Thymus (tissue), 11 donors: ENCODE data around the gene ATG4B. TPM values are rescaled to one million over a fixed set of nuclear protein-coding genes. Genes with fewer than 3 reads are reported as not detected.

Experiments
- DNase-seq, 9 donors: peaks; one replicate each; pipeline ENCODE4 v3.0.0-alpha.2; 2013; ENCODE audit warnings: low spot score in 9 of 9, low read depth in 6 of 9, missing footprints in 1 of 9
- H3K27ac ChIP-seq, 2 donors: one replicate each; pipeline ENCODE4 v1.5.1; 2013; ENCODE audit warnings: control low read depth in 1 of 2, low read depth in 1 of 2, low read length in 1 of 2, mild to moderate bottlenecking in 1 of 2, moderate library complexity in 1 of 2
- H3K27me3 ChIP-seq, 2 donors: one replicate each; pipeline ENCODE4 v1.5.1; 2013; ENCODE audit warnings: low read length in 1 of 2; ENCODE audit not compliant: control insufficient read depth in 2 of 2, insufficient read depth in 1 of 2
- H3K36me3 ChIP-seq, 2 donors: one replicate each; pipeline ENCODE4 v1.5.1; 2013; ENCODE audit warnings: low read length in 1 of 2, mild to moderate bottlenecking in 1 of 2, moderate library complexity in 1 of 2; ENCODE audit not compliant: control insufficient read depth in 2 of 2, insufficient read depth in 2 of 2
- H3K4me1 ChIP-seq, 2 donors: one replicate each; pipeline ENCODE4 v1.5.1; 2013; ENCODE audit warnings: low read length in 2 of 2; ENCODE audit not compliant: control insufficient read depth in 2 of 2, insufficient read depth in 2 of 2
- H3K4me3 ChIP-seq, 2 donors: one replicate each; pipeline ENCODE4 v1.5.1; 2013; ENCODE audit warnings: low read length in 2 of 2, control low read depth in 1 of 2, mild to moderate bottlenecking in 1 of 2
- H3K9me3 ChIP-seq, 2 donors: one replicate each; pipeline ENCODE4 v1.5.1; 2013; ENCODE audit warnings: low read length in 1 of 2, mild to moderate bottlenecking in 1 of 2; ENCODE audit not compliant: control insufficient read depth in 2 of 2, insufficient read depth in 1 of 2
- WGBS: extraction: QIAGEN DNeasy Blood & Tissue Kit; methylation state at CpG from one replicate; pipeline ENCODE4 v1.1.7; 2013; 5-methylcytosine and 5-hydroxymethylcytosine counted together
- polyA plus RNA-seq: library from polyadenylated mRNA; stranded (reverse); fragments of 200-250 nt; gene quantifications from one replicate; pipeline ENCODE4 v1.2.3, GENCODE V29; 2013
- total RNA-seq: library from RNA; stranded (reverse); fragments of 120-200 nt; gene quantifications from one replicate; pipeline ENCODE4 v1.2.4, GENCODE V29; 2013
- donor health status: healthy.

The ATG4B gene
- total and polyA plus RNA-seq, 2 donors = 30.9 to 68.0 TPM

DNA sequence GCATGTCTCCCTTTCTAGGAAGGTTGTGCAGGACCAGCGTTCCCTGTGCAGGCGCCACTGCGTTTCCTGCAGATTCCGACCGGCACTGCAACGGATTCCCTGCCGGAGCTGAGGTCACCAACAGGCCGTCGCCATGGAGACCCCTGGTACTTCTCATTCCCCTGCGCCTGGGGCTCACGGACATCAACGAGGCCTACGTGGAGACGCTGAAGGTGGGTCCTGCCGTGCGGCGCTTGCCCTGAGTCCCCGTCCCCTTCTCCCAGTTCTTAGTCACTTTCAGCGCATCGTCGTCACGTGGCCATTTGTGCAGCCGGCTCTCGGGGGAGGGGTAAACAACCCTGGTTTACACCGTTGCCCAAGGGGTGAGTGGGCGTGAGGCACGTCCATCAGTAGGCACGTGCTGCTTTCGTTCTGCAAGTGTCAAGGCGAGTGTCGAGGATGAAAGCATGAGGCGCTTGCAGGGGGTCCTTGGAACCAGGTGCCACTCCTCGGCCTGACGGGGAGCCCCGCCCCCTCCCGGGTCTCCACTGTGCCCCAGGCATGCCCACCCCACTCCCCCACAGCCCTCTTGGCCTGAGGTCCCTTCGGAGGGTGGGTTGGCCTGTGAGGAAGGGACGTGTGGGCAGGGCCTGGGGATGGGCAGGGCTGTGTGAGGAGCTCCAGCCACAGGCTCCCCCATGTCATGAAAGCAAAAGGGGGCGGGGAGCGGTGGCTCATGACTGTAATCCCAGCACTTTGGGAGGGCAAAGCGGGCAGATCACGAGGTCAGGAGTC is 29.3 kb downstream of the ATG4B start:
- no peak overlapping the region for H3K4me3 ChIP-seq
- no peaks in the 10 kb centered on the region for H3K4me1 ChIP-seq
- no peaks in the 10 kb centered on the region for H3K9me3 ChIP-seq
- H3K36me3 ChIP-seq = peaks cover 51 to 53% of the 10 kb centered on the region in 2 donors
- no peak overlapping the region for H3K27ac ChIP-seq
- DNase-seq = no peak
- H3K27me3 ChIP-seq = no peaks in the 10 kb centered on the region
- 97% methylated on average over 42 of the region's 42 CpGs for WGBS

DNA sequence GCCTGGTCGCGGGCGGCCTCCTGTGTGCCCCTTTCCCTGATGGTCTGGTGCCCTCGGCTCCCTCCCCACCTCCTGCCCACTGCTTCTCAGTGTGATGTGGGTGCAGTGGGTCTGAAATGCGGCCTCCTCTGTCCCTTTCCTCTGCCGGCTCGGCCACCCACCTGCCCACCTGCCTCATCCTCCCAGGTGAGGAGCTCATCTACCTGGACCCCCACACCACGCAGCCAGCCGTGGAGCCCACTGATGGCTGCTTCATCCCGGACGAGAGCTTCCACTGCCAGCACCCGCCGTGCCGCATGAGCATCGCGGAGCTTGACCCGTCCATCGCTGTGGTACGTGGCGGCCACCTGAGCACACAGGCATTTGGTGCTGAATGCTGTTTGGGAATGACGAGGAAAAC is 30.9 kb downstream of the ATG4B start:
- Histone ChIP-seq H3K27ac (no peak overlapping the region), H3K36me3 (peaks cover 57 to 63% of the 10 kb centered on the region in 2 donors), H3K4me3 (no peak overlapping the region), H3K9me3 (no peaks in the 10 kb centered on the region), H3K4me1 (no peaks in the 10 kb centered on the region), H3K27me3 (no peaks in the 10 kb centered on the region)
- DNase-seq = no peak
- WGBS = 98% methylated on average over 21 of the region's 21 CpGs

DNA sequence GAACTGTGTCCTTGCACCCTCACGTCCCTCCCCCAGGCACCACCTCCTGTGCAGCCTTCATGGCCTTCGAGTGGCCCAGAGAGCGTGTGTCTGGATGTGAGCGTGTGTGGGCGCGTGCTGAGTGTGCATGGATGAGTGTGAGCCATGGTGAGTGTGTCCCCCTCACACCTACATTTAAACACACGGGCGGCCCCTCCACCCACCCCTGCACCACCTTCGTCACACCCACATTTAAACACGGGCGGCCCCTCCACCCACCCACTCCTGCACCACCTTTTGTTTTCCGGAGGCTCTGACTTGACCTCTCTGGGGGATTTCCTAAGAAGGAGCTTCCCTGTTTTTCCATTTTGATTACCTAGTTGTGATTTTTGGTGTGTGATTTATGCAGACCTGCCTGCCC is 31.3 kb downstream of the ATG4B start:
- 94% methylated on average over 12 of the region's 12 CpGs for WGBS
- no peaks in the 10 kb centered on the region for H3K9me3 ChIP-seq
- no peak for DNase-seq
- no peak overlapping the region for H3K4me3 ChIP-seq
- no peaks in the 10 kb centered on the region for H3K27me3 ChIP-seq
- H3K36me3 ChIP-seq = peaks cover 58 to 63% of the 10 kb centered on the region in 2 donors
- H3K27ac ChIP-seq = no peak overlapping the region
- peaks cover 0 to 1% of the 10 kb centered on the region in 2 donors for H3K4me1 ChIP-seq

DNA sequence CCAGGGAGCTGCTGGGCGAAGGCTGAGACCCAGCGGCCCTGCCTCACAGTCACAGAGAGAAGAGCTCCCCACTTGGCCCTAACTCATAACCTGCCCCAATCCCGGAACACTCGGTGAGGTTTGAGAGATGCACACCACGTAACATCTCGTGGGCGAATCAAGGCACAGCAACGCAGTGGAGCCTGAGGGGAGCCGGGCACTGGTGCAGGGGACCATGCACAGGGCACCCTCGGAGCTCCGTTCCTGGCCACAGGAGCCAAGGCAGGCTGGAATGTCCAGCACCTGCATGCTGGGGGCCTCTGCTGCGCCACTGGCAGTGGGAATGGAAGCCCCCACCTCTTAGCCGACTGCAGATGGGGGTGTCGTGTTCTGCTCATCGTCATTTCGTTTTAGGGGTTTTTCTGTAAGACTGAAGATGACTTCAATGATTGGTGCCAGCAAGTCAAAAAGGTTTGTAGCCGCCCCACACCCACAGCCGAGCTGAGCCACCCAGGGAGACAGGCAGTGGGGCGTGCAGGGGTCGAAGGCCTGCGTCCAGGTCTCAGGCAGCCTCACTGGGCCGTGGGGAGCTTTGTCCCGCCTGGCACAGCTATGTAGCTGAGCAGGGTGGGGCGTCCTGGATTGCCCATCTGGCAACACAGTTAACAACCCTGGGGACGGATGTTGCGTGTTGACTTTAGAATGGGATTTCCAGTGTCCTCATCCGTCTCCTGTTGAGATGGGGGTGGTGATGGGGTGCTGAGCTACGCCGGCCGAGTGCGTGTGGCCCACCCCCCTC is 33.0 kb downstream of the ATG4B start:
- Histone ChIP-seq H3K36me3 (peaks cover 73 to 80% of the 10 kb centered on the region in 2 donors), H3K27me3 (no peaks in the 10 kb centered on the region), H3K4me1 (peaks cover 0 to 5% of the 10 kb centered on the region in 2 donors), H3K9me3 (no peaks in the 10 kb centered on the region), H3K4me3 (no peak overlapping the region), H3K27ac (no peak overlapping the region)
- DNase-seq = no peak
- 95% methylated on average over 31 of the region's 31 CpGs for WGBS

DNA sequence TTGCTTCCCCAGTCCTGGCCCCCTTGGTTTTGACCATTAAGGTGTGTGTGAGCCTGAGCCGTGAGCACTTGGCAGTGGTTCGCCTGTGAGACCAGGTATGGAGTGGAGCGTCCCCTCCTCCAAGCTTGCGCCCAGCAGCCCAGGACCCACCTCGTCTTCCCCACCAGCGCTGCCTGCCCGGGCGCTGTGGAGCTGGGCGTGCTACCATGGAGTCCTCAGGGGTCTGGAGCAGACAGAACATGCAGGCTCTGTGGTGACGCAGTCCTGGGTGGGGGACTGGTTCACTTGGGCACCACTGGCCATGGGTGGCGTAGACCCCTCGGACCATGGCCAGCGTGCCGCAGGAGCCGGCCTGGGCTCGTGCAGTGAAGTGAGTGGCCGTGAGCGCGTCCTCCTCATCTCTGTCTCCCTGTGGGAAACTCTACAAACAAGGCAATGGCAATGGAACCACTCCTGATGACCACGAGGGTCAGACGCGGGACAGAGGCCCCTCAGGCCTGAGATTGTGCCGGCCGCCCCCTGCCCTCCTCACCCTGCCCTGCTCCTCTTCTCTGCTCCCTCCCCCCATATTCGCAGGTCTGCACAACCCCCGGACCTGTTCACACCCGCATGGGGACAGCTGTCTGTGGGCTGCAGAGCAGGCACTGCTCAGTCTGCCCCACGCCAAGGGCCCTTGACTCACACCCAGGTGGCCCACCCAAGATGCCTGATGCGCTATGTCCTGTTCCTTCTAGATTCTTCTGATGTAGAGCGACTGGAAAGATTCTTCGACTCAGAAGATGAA is 34.2 kb downstream of the ATG4B start:
- H3K36me3 ChIP-seq = peaks cover 81 to 88% of the 10 kb centered on the region in 2 donors
- H3K4me1 ChIP-seq = peaks cover 0 to 5% of the 10 kb centered on the region in 2 donors
- whole genome bisulfite sequencing = 96% methylated on average over 31 of the region's 31 CpGs
- H3K27ac ChIP-seq = no peak overlapping the region
- no peak overlapping the region for H3K4me3 ChIP-seq
- H3K27me3 ChIP-seq = no peaks in the 10 kb centered on the region
- DNase-seq = no peak
- no peaks in the 10 kb centered on the region for H3K9me3 ChIP-seq

DNA sequence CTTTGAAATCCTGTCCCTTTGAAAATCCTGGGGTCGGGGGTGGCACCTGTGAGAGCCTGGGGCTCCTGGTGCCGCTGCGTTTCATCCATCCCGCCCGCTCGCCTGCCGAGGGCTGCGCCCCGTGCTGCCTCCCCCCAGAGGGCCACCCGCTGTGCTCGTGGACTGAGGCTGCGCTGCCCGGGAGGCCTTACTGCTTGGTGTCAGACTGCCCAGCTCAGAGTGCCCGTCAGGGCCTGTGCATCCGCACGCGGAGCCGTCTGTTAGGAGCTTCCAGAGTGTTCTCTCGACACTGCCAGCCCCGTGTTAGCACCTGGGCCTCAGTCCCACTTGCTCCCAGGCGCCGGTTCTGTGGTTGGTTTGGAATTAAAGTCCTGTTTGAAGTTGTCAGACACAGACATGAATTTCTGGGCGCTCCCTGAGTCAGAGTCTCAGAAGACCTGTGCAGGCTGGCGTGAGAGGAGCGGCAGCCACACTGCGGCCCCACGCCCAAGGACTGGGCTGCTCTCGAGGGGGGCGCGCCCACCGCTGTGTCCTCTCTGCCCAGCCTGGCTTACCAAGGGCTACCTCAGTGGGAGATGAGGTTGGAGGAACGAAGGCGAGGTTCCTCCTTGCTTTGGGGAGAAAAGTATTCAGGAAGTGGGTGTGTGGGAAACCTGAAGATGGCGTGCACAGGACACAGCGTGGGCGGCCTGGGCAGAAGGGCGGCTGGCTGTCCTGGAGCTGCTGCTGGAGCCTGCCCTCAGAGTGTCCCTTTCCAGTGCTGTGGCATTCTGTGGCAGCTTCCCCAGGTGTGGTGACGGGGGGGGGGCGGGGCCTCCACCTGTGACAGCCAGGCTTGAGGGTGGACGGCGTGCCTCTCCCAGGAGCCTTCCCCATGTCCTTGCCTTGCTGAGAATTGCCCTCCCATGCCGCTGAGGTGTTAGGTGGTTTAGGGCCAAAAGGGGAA is 35.0 kb downstream of the ATG4B start:
- DNase-seq = no peak
- Histone ChIP-seq H3K4me3 (no peak overlapping the region), H3K4me1 (peaks cover 0 to 5% of the 10 kb centered on the region in 2 donors), H3K27ac (no peak overlapping the region), H3K9me3 (no peaks in the 10 kb centered on the region), H3K27me3 (no peaks in the 10 kb centered on the region), H3K36me3 (peaks cover 83 to 90% of the 10 kb centered on the region in 2 donors)
- WGBS = 96% methylated on average over 42 of the region's 42 CpGs

DNA sequence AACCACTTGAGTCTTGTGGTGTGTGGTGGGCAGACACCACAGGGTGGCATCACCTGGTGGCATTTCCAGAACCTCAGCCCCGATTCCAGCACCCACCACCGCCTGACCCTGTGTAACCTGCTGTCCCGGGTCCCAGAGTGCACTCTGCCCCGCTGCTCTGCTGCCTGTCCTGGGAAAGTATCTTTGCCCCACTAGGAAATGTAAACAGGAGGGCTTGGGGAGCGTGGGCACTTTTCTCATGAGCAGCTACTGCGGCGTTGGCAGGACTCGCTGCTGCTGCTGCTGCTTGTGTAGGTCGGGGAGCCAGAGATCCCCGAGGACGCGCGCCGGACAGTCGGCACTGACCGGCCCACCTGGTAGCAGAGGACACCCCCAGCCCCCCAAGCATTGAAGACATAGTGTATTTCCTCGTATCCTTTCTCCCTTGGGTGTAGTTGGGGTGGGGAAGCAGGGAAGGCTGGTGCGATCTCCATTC is 35.7 kb downstream of the ATG4B start:
- no peak overlapping the region for H3K27ac ChIP-seq
- no peaks in the 10 kb centered on the region for H3K27me3 ChIP-seq
- peaks cover 79 to 90% of the 10 kb centered on the region in 2 donors for H3K36me3 ChIP-seq
- 91% methylated on average over 18 of the region's 18 CpGs for WGBS
- no peak for DNase-seq
- no peak overlapping the region for H3K4me3 ChIP-seq
- peaks cover 0 to 5% of the 10 kb centered on the region in 2 donors for H3K4me1 ChIP-seq
- H3K9me3 ChIP-seq = no peaks in the 10 kb centered on the region
